Loucy (cell line): ENCODE results near the gene PTGER3.

Experiments
- H2AFZ ChIP-seq: fragments of 200-600 bp; sonication (generic); 2 replicates; pipeline ENCODE4 v1.6.0; 2016; ENCODE audit warnings: antibody characterized with exemption, mild to moderate bottlenecking, low read length, moderate library complexity
- H3F3A ChIP-seq: fragments of 200-600 bp; 2 replicates; pipeline ENCODE4 v1.6.0; 2016; ENCODE audit warnings: antibody characterized with exemption, low read depth, mild to moderate bottlenecking
- H3K27me3 ChIP-seq: fragments of 200-600 bp; sonication (generic); 2 replicates; pipeline ENCODE4 v1.6.1; 2014; ENCODE audit warnings: low read length, mild to moderate bottlenecking; ENCODE audit not compliant: insufficient read depth, poor library complexity, severe bottlenecking
- H3K36me3 ChIP-seq: fragments of 200-600 bp; sonication (generic); 2 replicates; pipeline ENCODE4 v1.6.1; 2016; ENCODE audit warnings: low read length; ENCODE audit not compliant: insufficient read depth
- H3K4me1 ChIP-seq: fragments of 200-600 bp; sonication (generic); 2 replicates; pipeline ENCODE4 v1.5.1; 2014; ENCODE audit warnings: low read length, mild to moderate bottlenecking; ENCODE audit not compliant: insufficient read depth, poor library complexity, severe bottlenecking
- H3K4me2 ChIP-seq: fragments of 200-600 bp; sonication (generic); 2 replicates; pipeline ENCODE4 v1.6.0; 2014; ENCODE audit warnings: antibody characterized with exemption, low read length, low read depth, mild to moderate bottlenecking; ENCODE audit not compliant: poor library complexity, severe bottlenecking
- H3K4me3 ChIP-seq: fragments of 200-600 bp; sonication (generic); 2 replicates; pipeline ENCODE4 v1.5.1; 2014; ENCODE audit warnings: low read length, mild to moderate bottlenecking, mixed read lengths; ENCODE audit not compliant: poor library complexity, severe bottlenecking
- H3K79me2 ChIP-seq: fragments of 200-600 bp; sonication (generic); 2 replicates; pipeline ENCODE4 v1.6.1; 2014; ENCODE audit warnings: low read length; ENCODE audit not compliant: insufficient read depth
- H3K9ac ChIP-seq: fragments of 200-600 bp; sonication (generic); 2 replicates; pipeline ENCODE4 v1.6.0; 2014; ENCODE audit warnings: mild to moderate bottlenecking, low read depth, low read length, moderate library complexity; ENCODE audit not compliant: poor library complexity, severe bottlenecking
- H3K9me2 ChIP-seq: fragments of 200-600 bp; sonication (generic); replicated peaks from 2 replicates; pipeline ENCODE4 v1.6.1; 2016; ENCODE audit warnings: low read depth, low read length, mixed read lengths
- H3K9me3 ChIP-seq: fragments of 200-600 bp; sonication (generic); 2 replicates; pipeline ENCODE4 v1.6.1; 2014; ENCODE audit warnings: mild to moderate bottlenecking, antibody characterized with exemption, low read length, low read depth; ENCODE audit not compliant: insufficient read depth
- H4K20me1 ChIP-seq: fragments of 200-600 bp; sonication (generic); 2 replicates; pipeline ENCODE4 v1.6.0; 2014; ENCODE audit warnings: antibody characterized with exemption, low read length, mild to moderate bottlenecking; ENCODE audit not compliant: insufficient read depth, poor library complexity, severe bottlenecking
- EZH2phosphoT487 ChIP-seq: fragments of 200-600 bp; IDR thresholded peaks from 2 replicates; pipeline ENCODE4 v1.6.1; 2018; ENCODE audit warnings: antibody characterized with exemption, mild to moderate bottlenecking, moderate library complexity, borderline replicate concordance
- TF ChIP-seq, protein P1 (sequence below): fragments of 200-600 bp; sonication (generic); conservative IDR thresholded peaks from 2 replicates; pipeline ENCODE4 v1.5.1; 2014; ENCODE audit warnings: mild to moderate bottlenecking, antibody characterized with exemption, low read length

Gene PTGER3

DNA sequence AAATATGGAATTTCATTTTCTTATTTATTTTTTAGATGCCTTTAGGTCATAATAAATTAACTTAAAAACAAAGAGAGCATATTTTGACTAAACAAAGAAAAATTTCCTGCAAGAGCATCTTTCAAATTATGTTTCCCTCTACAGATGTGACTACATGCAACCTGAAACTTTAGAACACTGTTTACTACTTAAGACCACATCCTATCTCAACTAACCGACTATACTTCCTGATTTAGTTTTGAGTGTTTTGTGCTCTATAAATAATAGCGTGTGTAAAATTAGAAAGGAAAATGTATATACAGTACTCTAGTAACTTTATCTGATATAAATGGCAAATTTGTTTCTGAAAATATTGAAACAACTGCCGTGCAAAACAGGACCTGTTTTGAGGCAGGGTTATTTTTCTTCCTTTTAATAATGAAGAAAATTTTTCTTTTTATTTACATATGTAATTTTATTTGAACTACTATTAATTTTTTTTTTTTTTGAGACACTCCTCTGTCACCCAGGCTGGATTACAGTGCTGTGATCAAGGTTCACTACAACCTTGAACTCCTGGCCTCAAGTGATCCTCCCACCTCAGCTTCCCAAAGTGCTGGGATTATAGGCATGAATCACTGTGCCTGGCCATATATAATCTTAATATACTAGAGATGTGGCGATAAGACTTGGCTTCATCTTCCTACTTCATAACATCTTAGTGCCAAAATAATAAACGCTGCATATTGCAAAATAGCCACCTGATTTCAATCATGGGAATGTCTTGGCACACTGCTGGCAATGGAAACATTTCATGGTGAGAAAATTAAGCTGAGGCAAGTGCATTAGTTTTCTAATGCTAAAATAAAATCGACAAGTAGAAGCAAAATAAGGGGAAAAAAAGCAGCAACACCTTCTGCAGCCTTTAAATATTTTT, 21.0 kb upstream of the PTGER3 start:
- H3K4me3 ChIP-seq: peak overlapping the region; percentile 39
- H3K9me3 ChIP-seq: no peaks in the 10 kb centered on the region
- H3K9me2 ChIP-seq: no peaks in the 10 kb centered on the region
- H3K79me2 ChIP-seq: peaks cover 34% of the 10 kb centered on the region
- TF ChIP-seq EZH2phosphoT487: no peak
- TF ChIP-seq, protein P1, sequence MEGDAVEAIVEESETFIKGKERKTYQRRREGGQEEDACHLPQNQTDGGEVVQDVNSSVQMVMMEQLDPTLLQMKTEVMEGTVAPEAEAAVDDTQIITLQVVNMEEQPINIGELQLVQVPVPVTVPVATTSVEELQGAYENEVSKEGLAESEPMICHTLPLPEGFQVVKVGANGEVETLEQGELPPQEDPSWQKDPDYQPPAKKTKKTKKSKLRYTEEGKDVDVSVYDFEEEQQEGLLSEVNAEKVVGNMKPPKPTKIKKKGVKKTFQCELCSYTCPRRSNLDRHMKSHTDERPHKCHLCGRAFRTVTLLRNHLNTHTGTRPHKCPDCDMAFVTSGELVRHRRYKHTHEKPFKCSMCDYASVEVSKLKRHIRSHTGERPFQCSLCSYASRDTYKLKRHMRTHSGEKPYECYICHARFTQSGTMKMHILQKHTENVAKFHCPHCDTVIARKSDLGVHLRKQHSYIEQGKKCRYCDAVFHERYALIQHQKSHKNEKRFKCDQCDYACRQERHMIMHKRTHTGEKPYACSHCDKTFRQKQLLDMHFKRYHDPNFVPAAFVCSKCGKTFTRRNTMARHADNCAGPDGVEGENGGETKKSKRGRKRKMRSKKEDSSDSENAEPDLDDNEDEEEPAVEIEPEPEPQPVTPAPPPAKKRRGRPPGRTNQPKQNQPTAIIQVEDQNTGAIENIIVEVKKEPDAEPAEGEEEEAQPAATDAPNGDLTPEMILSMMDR: no peak
- peaks cover 40% of the 10 kb centered on the region for H4K20me1 ChIP-seq
- peaks cover 93% of the 10 kb centered on the region for H3K36me3 ChIP-seq
- peaks cover 20% of the 10 kb centered on the region for H3K4me1 ChIP-seq
- H3F3A ChIP-seq: peaks cover 2% of the 10 kb centered on the region; the same call in 1 of the 2 replicates
- H3K4me2 ChIP-seq: peak overlapping the region; percentile 51
- H3K9ac ChIP-seq: no peak overlapping the region
- no peak overlapping the region for H2AFZ ChIP-seq
- H3K27me3 ChIP-seq: no peaks in the 10 kb centered on the region

DNA sequence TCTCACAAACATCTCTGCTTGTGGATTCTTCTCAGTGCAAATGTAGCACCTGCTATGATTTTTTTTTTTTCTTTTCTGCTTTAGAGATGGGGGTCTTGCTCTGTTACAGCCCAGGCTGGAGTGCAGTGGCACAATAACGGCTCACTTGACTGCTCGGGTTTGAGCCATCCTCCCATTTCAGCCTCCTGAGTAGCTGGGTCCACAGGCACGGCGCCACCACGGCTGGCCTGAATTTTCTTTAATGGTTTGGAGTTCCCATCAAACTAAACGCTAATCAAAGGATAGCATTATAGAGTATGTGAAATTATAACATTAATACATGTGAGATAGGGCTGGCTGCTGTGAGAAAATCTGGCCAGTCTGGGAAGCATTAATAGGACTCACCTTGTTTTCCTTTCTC, 7.2 kb upstream of the PTGER3 start:
- Histone ChIP-seq H3K79me2 (no peaks in the 10 kb centered on the region), H3F3A (no peaks in the 10 kb centered on the region), H4K20me1 (no peaks in the 10 kb centered on the region), H3K4me1 (peaks cover 2% of the 10 kb centered on the region), H3K9me2 (no peaks in the 10 kb centered on the region), H3K4me2 (no peak overlapping the region), H3K9ac (no peak overlapping the region), H3K9me3 (no peaks in the 10 kb centered on the region), H3K4me3 (no peak overlapping the region), H2AFZ (no peak overlapping the region), H3K36me3 (peaks cover 5% of the 10 kb centered on the region; the same call in 1 of the 2 replicates), H3K27me3 (no peaks in the 10 kb centered on the region)
- no peak for TF ChIP-seq EZH2phosphoT487
- TF ChIP-seq, protein P1: no peak

DNA sequence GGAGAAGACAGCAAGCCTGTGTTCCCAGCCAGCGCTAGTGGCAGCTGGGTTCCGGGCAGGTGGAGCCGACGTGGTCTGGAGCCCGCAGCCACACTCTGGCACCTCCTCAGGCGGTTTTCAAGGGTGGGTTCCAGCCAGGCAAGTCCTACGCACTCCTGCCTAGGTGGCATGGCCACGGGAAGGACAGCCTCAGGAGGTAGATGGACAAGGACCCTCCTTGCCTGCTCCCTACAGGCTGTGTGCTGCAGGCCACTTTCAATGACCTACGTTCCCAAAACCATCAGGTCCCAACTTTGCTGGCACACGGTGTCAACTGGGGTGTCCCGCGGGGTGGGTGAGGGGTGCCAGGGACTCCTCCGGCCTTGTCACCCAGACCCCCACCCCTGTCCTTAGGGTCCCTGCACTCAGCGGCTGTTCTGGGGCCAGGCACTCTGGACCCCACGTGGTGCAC, 6.7 kb upstream of the PTGER3 start:
- H3K4me1 ChIP-seq: peaks cover 4% of the 10 kb centered on the region
- H4K20me1 ChIP-seq: no peaks in the 10 kb centered on the region
- H3K9me2 ChIP-seq: no peaks in the 10 kb centered on the region
- H3F3A ChIP-seq: no peaks in the 10 kb centered on the region
- no peaks in the 10 kb centered on the region for H3K79me2 ChIP-seq
- peaks cover 3% of the 10 kb centered on the region; the same call in 1 of the 2 replicates for H3K36me3 ChIP-seq
- no peak overlapping the region for H3K4me3 ChIP-seq
- no peak overlapping the region for H3K9ac ChIP-seq
- TF ChIP-seq, protein P1: no peak
- no peak for TF ChIP-seq EZH2phosphoT487
- H3K27me3 ChIP-seq: no peaks in the 10 kb centered on the region
- H3K9me3 ChIP-seq: no peaks in the 10 kb centered on the region
- no peak overlapping the region for H2AFZ ChIP-seq
- no peak overlapping the region for H3K4me2 ChIP-seq
